ENCODE data around the gene TBC1D20. TPM values are rescaled to one million over a fixed set of nuclear protein-coding genes. Genes with fewer than 3 reads are reported as not detected.
A peak's percentile ranks its signal among the peaks of the same experiment; 100 is the strongest.
"Not testable (repeated sequence)": the region's sequence is repeated elsewhere in the genome, so short reads cannot be mapped to it uniquely, and the experiment has no call there.

The TBC1D20 gene
- total RNA-seq, 2 experiments from 2014 or later, result 16.2 to 17.4 TPM

- Mint-ChIP-seq H3K27ac (no peak overlapping the region), H3K36me3 (ENCODE audit: low read depth) (peaks cover 3% of the 10 kb centered on the region), H3K4me1 (ENCODE audit: low read depth) (peaks cover 4% of the 10 kb centered on the region), H3K9me3 (no peaks in the 10 kb centered on the region), H3K27me3 (ENCODE audit: low read depth) (no peaks in the 10 kb centered on the region), H3K4me3 (no peak overlapping the region)
- intact Hi-C loops (cut with micrococcal nuclease), result no loop called here
- no peak for DNase-seq
- CTCF ChIA-PET, result interaction anchor here (0.8 to 1.0 kb wide), 2 partner anchors 9 to 10 kb away, joined by 3 read pairs; no protein-coding TSS in a partner anchor
These were observed 10.6 kb upstream of the TBC1D20 start for GRCh38 chr20:472889-473292.

DNA sequence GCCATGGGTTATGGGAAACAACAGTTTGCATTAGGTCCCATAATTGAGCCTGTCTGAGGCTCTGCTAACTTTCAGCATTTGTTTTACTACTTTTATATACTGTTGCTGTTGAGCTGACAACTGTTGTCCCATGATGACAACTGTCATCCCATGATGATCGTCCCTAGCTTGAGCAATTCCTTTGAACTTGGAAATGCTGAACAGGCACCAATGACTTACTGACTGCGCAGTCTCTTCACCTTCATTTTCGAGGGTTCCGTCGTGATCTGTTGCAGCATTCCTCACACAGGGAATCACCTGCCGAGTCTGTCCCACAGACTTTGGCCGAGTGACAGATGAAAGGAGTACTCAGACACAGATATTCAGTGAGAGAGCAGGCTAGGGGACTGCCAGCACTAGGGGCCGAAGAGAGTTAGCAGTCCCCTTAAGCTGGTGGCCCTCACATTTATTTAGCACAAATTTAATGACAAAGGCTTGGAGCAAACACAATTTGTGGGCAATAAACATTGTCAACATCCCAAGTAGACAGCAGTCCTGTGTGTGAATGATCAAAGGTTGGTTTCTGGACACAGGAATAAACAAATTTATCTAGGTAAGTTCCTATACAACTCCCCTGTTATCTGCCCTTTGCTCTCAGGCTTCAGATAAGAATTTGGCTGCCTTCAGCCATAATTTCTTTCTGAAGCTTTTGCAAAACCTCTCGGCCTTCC lies 10.0 kb upstream of the TBC1D20 start:
- no peak for DNase-seq
- intact Hi-C loops (cut with micrococcal nuclease), result no loop called here

DNA sequence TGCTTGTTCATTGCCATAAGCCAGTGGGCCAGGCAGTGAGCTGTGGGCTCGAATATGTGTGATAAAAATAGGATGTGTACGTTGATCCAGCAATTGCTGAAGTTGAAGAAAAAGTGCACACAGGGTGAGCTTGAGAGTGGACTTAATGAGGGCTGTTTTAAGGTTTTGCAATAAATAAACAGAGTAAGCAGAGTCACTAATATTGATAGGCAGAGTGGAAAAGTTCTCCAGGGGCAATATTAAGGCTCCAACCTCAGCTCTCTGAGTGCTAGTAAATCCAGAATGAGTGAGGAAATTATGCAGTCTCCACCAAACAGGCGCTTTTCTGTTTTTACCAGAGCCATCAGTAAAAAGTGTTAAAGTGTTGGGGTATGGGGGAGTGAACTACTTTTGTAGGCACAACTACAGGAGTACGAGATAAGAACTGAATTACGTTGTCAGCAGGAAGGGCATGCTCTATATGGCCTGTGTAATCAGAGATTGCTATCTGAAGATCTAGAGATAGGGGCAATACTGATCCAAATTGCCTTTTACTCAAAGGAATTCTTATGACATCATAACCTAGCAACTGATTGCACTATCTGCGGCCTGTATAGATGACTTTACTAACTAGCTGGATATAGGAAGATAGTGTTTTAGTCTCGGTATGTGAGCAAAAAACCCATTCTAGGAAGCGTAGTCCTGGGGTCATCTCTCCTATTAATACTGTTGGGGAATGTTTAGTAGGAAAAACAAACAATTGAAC lies 7.6 kb upstream of the TBC1D20 start:
- CTCF ChIA-PET, result interaction anchor here (0.9 kb wide), 1 partner anchor 116 kb away, joined by 4 read pairs; no protein-coding TSS in a partner anchor
- intact Hi-C loops (cut with micrococcal nuclease), result no loop called here
- no peak overlapping the region for H3K27ac Mint-ChIP-seq
- H3K4me1 Mint-ChIP-seq (ENCODE audit: low read depth), result peaks cover 4% of the 10 kb centered on the region
- H3K27me3 Mint-ChIP-seq (ENCODE audit: low read depth), result no peaks in the 10 kb centered on the region
- H3K36me3 Mint-ChIP-seq (ENCODE audit: low read depth), result peaks cover 3% of the 10 kb centered on the region
- no peak overlapping the region for H3K4me3 Mint-ChIP-seq
- H3K9me3 Mint-ChIP-seq, result peaks cover 1% of the 10 kb centered on the region
- DNase-seq, result no peak

More for the DNA sequence above, 10.0 kb upstream of the TBC1D20 start:
- Mint-ChIP-seq H3K4me3 (no peak overlapping the region), H3K27me3 (ENCODE audit: low read depth) (no peaks in the 10 kb centered on the region), H3K27ac (no peak overlapping the region), H3K36me3 (ENCODE audit: low read depth) (peaks cover 3% of the 10 kb centered on the region), H3K9me3 (peaks cover 1% of the 10 kb centered on the region), H3K4me1 (ENCODE audit: low read depth) (peaks cover 4% of the 10 kb centered on the region)
- CTCF ChIA-PET, result interaction anchor here (0.8 to 1.8 kb wide), 2 partner anchors 9 to 65 kb away, joined by 3 to 4 read pairs; no protein-coding TSS in a partner anchor

GRCh38 chr20:467755-468154 lies 5.4 kb upstream of the TBC1D20 start:
- CTCF ChIA-PET, result no interaction called here
- H3K27me3 Mint-ChIP-seq (ENCODE audit: low read depth), result no peaks in the 10 kb centered on the region
- intact Hi-C loops (cut with micrococcal nuclease), result no loop called here
- peaks cover 1% of the 10 kb centered on the region for H3K9me3 Mint-ChIP-seq
- H3K4me1 Mint-ChIP-seq (ENCODE audit: low read depth), result peaks cover 8% of the 10 kb centered on the region
- DNase-seq, result no peak
- H3K27ac Mint-ChIP-seq, result no peak overlapping the region
- H3K36me3 Mint-ChIP-seq (ENCODE audit: low read depth), result no peaks in the 10 kb centered on the region
- H3K4me3 Mint-ChIP-seq, result no peak overlapping the region

GRCh38 chr20:461254-462198 lies 807 bp downstream of the TBC1D20 start:
- Mint-ChIP-seq H3K27ac (peak overlapping the region; percentile 86), H3K4me3 (peak overlapping the region; percentile 96), H3K9me3 (no peaks in the 10 kb centered on the region), H3K36me3 (ENCODE audit: low read depth) (peaks cover 6% of the 10 kb centered on the region), H3K27me3 (ENCODE audit: low read depth) (no peaks in the 10 kb centered on the region), H3K4me1 (ENCODE audit: low read depth) (peaks cover 43% of the 10 kb centered on the region)
- CTCF ChIA-PET, result interaction anchor here (1.0 to 1.4 kb wide), 2 partner anchors 15 to 131 kb away, joined by 4 to 5 read pairs; no protein-coding TSS in a partner anchor
- intact Hi-C loops (cut with micrococcal nuclease), result loop anchor here (1.0 to 5.0 kb wide), 5 partner anchors 17 to 164 kb away; partner anchors contain the start of genes RBCK1 and ZCCHC3
- DNase-seq, result peak; percentile 45

GRCh38 chr20:460707-461106 lies 1.6 kb downstream of the TBC1D20 start:
- intact Hi-C loops (cut with micrococcal nuclease), result loop anchor here (5.0 kb wide), 1 partner anchor 108 kb away; no protein-coding TSS in a partner anchor
- Mint-ChIP-seq H3K36me3 (ENCODE audit: low read depth) (peaks cover 6% of the 10 kb centered on the region), H3K4me3 (peak overlapping the region; percentile 60), H3K27ac (no peak overlapping the region), H3K27me3 (ENCODE audit: low read depth) (no peaks in the 10 kb centered on the region), H3K9me3 (no peaks in the 10 kb centered on the region), H3K4me1 (ENCODE audit: low read depth) (peaks cover 47% of the 10 kb centered on the region)
- no peak for DNase-seq
- CTCF ChIA-PET, result no interaction called here

GRCh38 chr20:460180-460579 lies 2.2 kb downstream of the TBC1D20 start:
- H3K4me1 Mint-ChIP-seq (ENCODE audit: low read depth), result peaks cover 47% of the 10 kb centered on the region
- CTCF ChIA-PET, result no interaction called here
- H3K27me3 Mint-ChIP-seq (ENCODE audit: low read depth), result no peaks in the 10 kb centered on the region
- H3K4me3 Mint-ChIP-seq, result peak overlapping the region; percentile 60
- intact Hi-C loops (cut with micrococcal nuclease), result loop anchor here (5.0 kb wide), 1 partner anchor 108 kb away; no protein-coding TSS in a partner anchor
- H3K27ac Mint-ChIP-seq, result no peak overlapping the region
- peaks cover 6% of the 10 kb centered on the region for H3K36me3 Mint-ChIP-seq (ENCODE audit: low read depth)
- DNase-seq, result no peak
- H3K9me3 Mint-ChIP-seq, result no peaks in the 10 kb centered on the region

- DNase-seq, result no peak
- H3K27ac Mint-ChIP-seq, result no peak overlapping the region
- intact Hi-C loops (cut with micrococcal nuclease), result no loop called here
- H3K4me1 Mint-ChIP-seq (ENCODE audit: low read depth), result peaks cover 48% of the 10 kb centered on the region
- H3K9me3 Mint-ChIP-seq, result no peaks in the 10 kb centered on the region
- no peaks in the 10 kb centered on the region for H3K27me3 Mint-ChIP-seq (ENCODE audit: low read depth)
- CTCF ChIA-PET, result no interaction called here
- no peak overlapping the region for H3K4me3 Mint-ChIP-seq
- H3K36me3 Mint-ChIP-seq (ENCODE audit: low read depth), result peaks cover 6% of the 10 kb centered on the region
These were observed 3.6 kb downstream of the TBC1D20 start for GRCh38 chr20:458776-459175.

- H3K27ac Mint-ChIP-seq, result no peak overlapping the region
- no peak overlapping the region for H3K4me3 Mint-ChIP-seq
- peaks cover 4% of the 10 kb centered on the region for H3K36me3 Mint-ChIP-seq (ENCODE audit: low read depth)
- no peak for DNase-seq
- H3K4me1 Mint-ChIP-seq (ENCODE audit: low read depth), result peaks cover 39% of the 10 kb centered on the region
- H3K9me3 Mint-ChIP-seq, result no peaks in the 10 kb centered on the region
- CTCF ChIA-PET, result no interaction called here
- intact Hi-C loops (cut with micrococcal nuclease), result no loop called here
- H3K27me3 Mint-ChIP-seq (ENCODE audit: low read depth), result no peaks in the 10 kb centered on the region
These were observed 7.4 kb downstream of the TBC1D20 start for GRCh38 chr20:454951-455350.

GRCh38 chr20:452021-452420 lies 10.3 kb downstream of the TBC1D20 start:
- H3K4me3 Mint-ChIP-seq; H3K36me3 Mint-ChIP-seq (ENCODE audit: low read depth); CTCF ChIA-PET; H3K27ac Mint-ChIP-seq; intact Hi-C loops (cut with micrococcal nuclease); H3K9me3 Mint-ChIP-seq; H3K27me3 Mint-ChIP-seq (ENCODE audit: low read depth); DNase-seq: not testable (repeated sequence)
- peaks cover 23% of the 10 kb centered on the region for H3K4me1 Mint-ChIP-seq (ENCODE audit: low read depth)

- Mint-ChIP-seq H3K27ac (no peak overlapping the region), H3K4me1 (ENCODE audit: low read depth) (peaks cover 10% of the 10 kb centered on the region), H3K9me3 (no peaks in the 10 kb centered on the region), H3K27me3 (ENCODE audit: low read depth) (no peaks in the 10 kb centered on the region), H3K36me3 (ENCODE audit: low read depth) (peaks cover 30% of the 10 kb centered on the region), H3K4me3 (no peak overlapping the region)
- intact Hi-C loops (cut with micrococcal nuclease), result no loop called here
- DNase-seq, result no peak
- CTCF ChIA-PET, result interaction anchor here (0.6 to 0.9 kb wide), 2 partner anchors 224 to 357 kb away, joined by 3 read pairs; no protein-coding TSS in a partner anchor
These were observed 16.6 kb downstream of the TBC1D20 start for GRCh38 chr20:445514-446336.
